Jurkat, Clone E6-1 (cell line): ENCODE results near the gene SDC1.

ENCODE experiments used
- DNase-seq: peaks from one replicate; pipeline ENCODE4 v3.0.0-alpha.2; 2011; ENCODE audit warnings: low read depth, low spot score
- H3K4me3 ChIP-seq: 2 replicates; pipeline ENCODE4 v1.5.1; 2011; ENCODE audit warnings: mild to moderate bottlenecking, low read length, control low read depth, moderate library complexity

The SDC1 gene

GRCh38 chr2:20176760-20177159, 48.2 kb downstream of the SDC1 start:
- no peak for DNase-seq
- H3K4me3 ChIP-seq = no peak overlapping the region

- no peak for DNase-seq
- H3K4me3 ChIP-seq = no peak overlapping the region
These were observed 49.0 kb downstream of the SDC1 start for GRCh38 chr2:20175931-20176330.

GRCh38 chr2:20175267-20175666, 49.7 kb downstream of the SDC1 start:
- no peak for DNase-seq

GRCh38 chr2:20174410-20174809, 50.5 kb downstream of the SDC1 start:
- no peak overlapping the region for H3K4me3 ChIP-seq
- DNase-seq = no peak

More at GRCh38 chr2:20175267-20175666, 49.7 kb downstream of the SDC1 start:
- no peak overlapping the region for H3K4me3 ChIP-seq

- DNase-seq = no peak
- no peak overlapping the region for H3K4me3 ChIP-seq
These were observed 51.2 kb downstream of the SDC1 start for GRCh38 chr2:20173496-20174402.

GRCh38 chr2:20173064-20173463, 51.9 kb downstream of the SDC1 start:
- no peak overlapping the region for H3K4me3 ChIP-seq
- no peak for DNase-seq

GRCh38 chr2:20172273-20173055, 52.5 kb downstream of the SDC1 start:
- H3K4me3 ChIP-seq = no peak overlapping the region
- no peak for DNase-seq

- DNase-seq = no peak
- H3K4me3 ChIP-seq = no peak overlapping the region
These were observed 53.4 kb downstream of the SDC1 start for GRCh38 chr2:20171445-20171977.

GRCh38 chr2:20170704-20171250, 54.2 kb downstream of the SDC1 start:
- H3K4me3 ChIP-seq = no peak overlapping the region
- DNase-seq = no peak

- no peak for DNase-seq
- H3K4me3 ChIP-seq = no peak overlapping the region
These were observed 54.9 kb downstream of the SDC1 start for GRCh38 chr2:20169796-20170703.

GRCh38 chr2:20168727-20169696, 55.9 kb downstream of the SDC1 start:
- no peak overlapping the region for H3K4me3 ChIP-seq
- no peak for DNase-seq

- no peak overlapping the region for H3K4me3 ChIP-seq
- DNase-seq = no peak
These were observed 56.7 kb downstream of the SDC1 start for GRCh38 chr2:20168048-20168726.

- H3K4me3 ChIP-seq = no peak overlapping the region
- DNase-seq = no peak
These were observed 57.6 kb downstream of the SDC1 start for GRCh38 chr2:20167356-20167755.

- DNase-seq = peak; percentile 42
- H3K4me3 ChIP-seq = no peak overlapping the region
These were observed 59.0 kb downstream of the SDC1 start for GRCh38 chr2:20165677-20166509.

- no peak overlapping the region for H3K4me3 ChIP-seq
- DNase-seq = no peak
These were observed 60.0 kb downstream of the SDC1 start for GRCh38 chr2:20164734-20165478.
